H1 (cell line): ENCODE measurements around the gene OSBPL9. TPM values are rescaled to one million over a fixed set of nuclear protein-coding genes. Genes with fewer than 3 reads are reported as not detected.

Source experiments
- CTCF ChIA-PET: fragments of 300-600 bp; sonication (Branson Sonifier 250); formaldehyde crosslinking; loops from one replicate; lab custom pipeline; 2021; ENCODE audit not compliant: partially characterized antibody; lab: Charles Lee
- POLR2A ChIA-PET: fragments of 300-600 bp; sonication (Branson Sonifier 250); formaldehyde crosslinking; loops from one replicate; lab custom pipeline; 2021; ENCODE audit warnings: inconsistent platforms; ENCODE audit not compliant: partially characterized antibody; lab: Charles Lee
- DNase-seq, 2 experiments: peaks; one replicate each; pipeline versions ENCODE4 v3.0.0 to v3.0.0-alpha.2; 2010 to 2022; ENCODE audit warnings: low spot score in 2 of 2, low read depth in 1 of 2, mixed read lengths in 1 of 2
- FAIRE-seq: peaks from 2 replicates; lab custom pipeline; 2011; peaks lifted over from hg19 to GRCh38; lab: Jason Lieb, UNC
- H2AFZ ChIP-seq: 2 replicates; pipeline ENCODE4 v1.8.1; 2012; ENCODE audit warnings: low read length, inconsistent platforms
- H2AK5ac ChIP-seq: 2 replicates; pipeline ENCODE4 v1.6.1; 2013; ENCODE audit warnings: low read depth, low read length
- H2BK120ac ChIP-seq: replicated peaks from 2 replicates; pipeline ENCODE3; 2013; ENCODE audit warnings: low read depth, low read length, inconsistent platforms
- H2BK12ac ChIP-seq: 2 replicates; pipeline ENCODE4 v1.6.1; 2013; ENCODE audit warnings: low read depth, low read length
- H2BK15ac ChIP-seq: 2 replicates; pipeline ENCODE4 v1.6.1; 2013; ENCODE audit warnings: low read length
- H2BK20ac ChIP-seq: 2 replicates; pipeline ENCODE4 v1.6.1; 2013; ENCODE audit warnings: low read length
- H2BK5ac ChIP-seq: 2 replicates; pipeline ENCODE4 v1.6.1; 2013; ENCODE audit warnings: low read depth, low read length
- H3K14ac ChIP-seq: 2 replicates; pipeline ENCODE4 v1.6.1; 2013; ENCODE audit warnings: inconsistent platforms; ENCODE audit not compliant: insufficient read length
- H3K18ac ChIP-seq: 2 replicates; pipeline ENCODE4 v1.6.1; 2013; ENCODE audit warnings: low read length; ENCODE audit errors: extremely low read depth
- H3K23ac ChIP-seq: 2 replicates; pipeline ENCODE4 v1.6.1; 2013; ENCODE audit warnings: inconsistent platforms; ENCODE audit not compliant: insufficient read length
- H3K23me2 ChIP-seq: 2 replicates; pipeline ENCODE4 v1.6.1; 2013; ENCODE audit warnings: low read depth, low read length
- H3K27ac ChIP-seq: 2 replicates; pipeline ENCODE4 v1.6.1; 2011; ENCODE audit warnings: low read depth, low read length, inconsistent platforms
- H3K27me3 ChIP-seq, 4 experiments: replicated peaks in 1 of 4; 1 replicate in 1 of 4; 2 replicates in 3 of 4; pipeline versions ENCODE4 v1.6.1 to v1.8.1; 2011 to 2013; ENCODE audit warnings: low read length in 3 of 4, mild to moderate bottlenecking in 3 of 4, inconsistent platforms in 2 of 4, mixed read lengths in 2 of 4, moderate library complexity in 1 of 4; ENCODE audit not compliant: control insufficient read depth in 3 of 4, insufficient read depth in 3 of 4; ENCODE audit errors: extremely low read depth in 1 of 4
- H3K36me3 ChIP-seq, 4 experiments: 2 replicates each; pipeline versions ENCODE4 v1.6.1 to v1.8.1; 2011 to 2013; ENCODE audit warnings: mild to moderate bottlenecking in 4 of 4, low read length in 3 of 4, moderate library complexity in 2 of 4, control low read depth in 1 of 4, inconsistent platforms in 1 of 4; ENCODE audit not compliant: insufficient read depth in 4 of 4, control insufficient read depth in 2 of 4
- H3K4ac ChIP-seq: replicated peaks from 2 replicates; pipeline ENCODE3; 2013; ENCODE audit warnings: low read length, low read depth, mixed read lengths, inconsistent platforms; ENCODE audit not compliant: insufficient read length
- H3K4me1 ChIP-seq, 4 experiments: replicated peaks in 1 of 4; 1 replicate in 1 of 4; 2 replicates in 3 of 4; pipeline versions ENCODE4 v1.6.1 to v1.8.1; 2011 to 2013; ENCODE audit warnings: low read length in 3 of 4, inconsistent platforms in 2 of 4, mixed read lengths in 1 of 4; ENCODE audit not compliant: insufficient read depth in 4 of 4, control insufficient read depth in 3 of 4
- H3K4me2 ChIP-seq, 2 experiments: 2 replicates each; pipeline versions ENCODE4 v1.6.1 to v1.8.1; 2011 to 2013; ENCODE audit warnings: low read depth in 2 of 2, low read length in 2 of 2, control low read depth in 1 of 2, inconsistent platforms in 1 of 2, mild to moderate bottlenecking in 1 of 2; ENCODE audit not compliant: insufficient read depth in 1 of 2
- H3K4me3 ChIP-seq, 4 experiments: fragments of 200-600, 300-600 bp in 1 of 4; sonication (generic), shearing (Covaris generic), sonication (Bioruptor Twin) in 1 of 4; 2 replicates each; pipeline versions ENCODE4 v1.5.1 to v1.8.1; 2011 to 2016; ENCODE audit warnings: low read length in 4 of 4, low read depth in 3 of 4, control low read depth in 2 of 4, inconsistent platforms in 2 of 4, mild to moderate bottlenecking in 2 of 4, mixed read lengths in 1 of 4, moderate library complexity in 1 of 4; ENCODE audit not compliant: insufficient read depth in 2 of 4; ENCODE audit errors: extremely low read depth in 1 of 4
- H3K56ac ChIP-seq: replicated peaks from 2 replicates; pipeline ENCODE3; 2013; ENCODE audit warnings: low read depth, mild to moderate bottlenecking, mixed read lengths, low read length, inconsistent platforms; ENCODE audit not compliant: insufficient read length
- H3K79me1 ChIP-seq: 2 replicates; pipeline ENCODE4 v1.6.1; 2013; ENCODE audit warnings: low read depth, low read length, control low read depth
- H3K79me2 ChIP-seq, 2 experiments: 2 replicates each; pipeline versions ENCODE4 v1.6.1 to v1.8.1; 2012 to 2013; ENCODE audit warnings: low read length in 2 of 2, mild to moderate bottlenecking in 2 of 2, inconsistent platforms in 1 of 2; ENCODE audit not compliant: insufficient read depth in 2 of 2, control insufficient read depth in 1 of 2
- H3K9ac ChIP-seq, 4 experiments: replicated peaks in 1 of 4; 1 replicate in 1 of 4; 2 replicates in 3 of 4; pipeline versions ENCODE4 v1.6.1 to v1.8.1; 2011 to 2013; ENCODE audit warnings: low read depth in 3 of 4, low read length in 3 of 4, control low read depth in 2 of 4, mild to moderate bottlenecking in 2 of 4, moderate library complexity in 2 of 4, inconsistent platforms in 1 of 4; ENCODE audit errors: extremely low read depth in 1 of 4
- H3K9me3 ChIP-seq, 2 experiments: 2 replicates each; pipeline versions ENCODE4 v1.6.1 to v1.8.1; 2012 to 2013; ENCODE audit warnings: mild to moderate bottlenecking in 2 of 2, moderate library complexity in 2 of 2, control low read depth in 1 of 2, inconsistent platforms in 1 of 2, low read depth in 1 of 2, low read length in 1 of 2, mixed read lengths in 1 of 2; ENCODE audit not compliant: insufficient read depth in 2 of 2
- H4K20me1 ChIP-seq, 2 experiments: replicated peaks in 1 of 2; 2 replicates each; pipeline versions ENCODE3 to v1.8.1; 2011 to 2013; ENCODE audit warnings: inconsistent platforms in 2 of 2, low read length in 2 of 2, mild to moderate bottlenecking in 1 of 2; ENCODE audit not compliant: insufficient read depth in 2 of 2, control insufficient read depth in 1 of 2
- H4K5ac ChIP-seq: 2 replicates; pipeline ENCODE4 v1.6.1; 2013; ENCODE audit warnings: low read length, low read depth, mixed read lengths, inconsistent platforms; ENCODE audit not compliant: insufficient read length
- H4K8ac ChIP-seq: 2 replicates; pipeline ENCODE4 v1.8.0; 2013; ENCODE audit warnings: mild to moderate bottlenecking, moderate library complexity, low read length, inconsistent platforms; ENCODE audit not compliant: insufficient read depth; ENCODE audit errors: extremely low read depth
- H4K91ac ChIP-seq: replicated peaks from 2 replicates; pipeline ENCODE3; 2013; ENCODE audit warnings: low read length, mixed read lengths, inconsistent platforms; ENCODE audit not compliant: insufficient read length
- CBX8 ChIP-seq: fragments of 300-800, 300-1000 bp; sonication (generic); IDR thresholded peaks from 2 replicates; pipeline ENCODE4 v1.7.1; 2016; ENCODE audit warnings: low read depth, low read length, borderline replicate concordance
- NANOG ChIP-seq: IDR thresholded peaks from 2 replicates; pipeline ENCODE4 v1.6.1; 2011; ENCODE audit warnings: low read length, low read depth, mild to moderate bottlenecking, inconsistent platforms; ENCODE audit not compliant: insufficient read depth, poor library complexity, severe bottlenecking
- TAF1 ChIP-seq: IDR thresholded peaks from 2 replicates; pipeline ENCODE4 v1.6.1; 2011; ENCODE audit warnings: mild to moderate bottlenecking, low read depth, low read length
- WGBS, 2 experiments: shearing (Covaris generic) in 1 of 2; methylation state at CpG; one replicate each; pipeline versions ENCODE4 v1.1.6 to v1.1.7; 2013 to 2015; ENCODE audit warnings: low lambda C conversion rate in 2 of 2, mixed read lengths in 2 of 2, inconsistent platforms in 1 of 2, low coverage in 1 of 2, missing lambda C conversion rate in 1 of 2; ENCODE audit not compliant: insufficient replicate concordance in 2 of 2, insufficient coverage in 1 of 2, insufficient read length in 1 of 2; ENCODE audit errors: extremely low coverage in 1 of 2, missing lambda C conversion rate in 1 of 2; 5-methylcytosine and 5-hydroxymethylcytosine counted together
- polyA plus RNA-seq, 7 experiments: library from polyadenylated mRNA; depleted of rRNA in 3 of 7; stranded (reverse) in 5 of 7; unstranded in 2 of 7; fragments of >200 nt in 5 of 7; fragments of 200-250 nt in 2 of 7; gene quantifications; 1 replicate in 5 of 7; 2 replicates in 1 of 7; 4 replicates in 1 of 7; pipeline versions ENCODE4 v1.2.1 to v1.2.3, GENCODE V29; 2011 to 2013; ENCODE audit warnings: missing spikeins in 2 of 7, mixed read lengths in 2 of 7
- total RNA-seq: library from RNA; stranded (reverse); fragmentation: NEBNext Ultra II Directional; extraction: Animal tissue kit (Norgen Biotek cat#: 25700); gene quantifications from 2 replicates; pipeline ENCODE4 v1.2.1, GENCODE V29; 2021
- TF ChIP-seq, protein P1 (sequence below): IDR thresholded peaks from 2 replicates; pipeline ENCODE4 v1.6.1; 2012; ENCODE audit warnings: low read length, inconsistent platforms

OSBPL9 gene
- total and polyA plus RNA-seq, 2 of the 8 experiments (the other 6 are each of a cell fraction or from before 2014, with no cell fraction given) = 58.2 to 71.6 TPM

DNA sequence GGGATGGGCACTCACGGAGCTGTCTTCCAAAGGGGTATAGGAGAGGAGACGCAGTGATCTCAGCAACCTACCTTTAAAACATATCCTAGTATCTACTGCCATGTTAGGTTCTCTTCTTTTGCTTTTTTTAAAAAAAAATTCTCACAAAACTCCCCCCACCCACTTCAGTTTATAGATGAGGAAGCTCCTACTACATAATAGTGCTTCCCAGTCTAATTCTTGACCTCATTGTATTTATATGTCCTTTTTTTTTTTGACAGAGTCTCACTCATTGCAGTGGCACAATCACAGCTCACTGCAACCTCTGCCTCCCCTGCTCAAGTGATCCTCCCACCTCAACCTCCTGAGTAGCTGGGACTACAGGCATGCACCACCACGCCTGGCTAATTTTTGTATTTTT, 99.9 kb downstream of the OSBPL9 start:
- FAIRE-seq (no peak), DNase-seq (no peak)
- Histone ChIP-seq H3K79me2 (no peaks in the 10 kb centered on the region), H2BK12ac (no peak overlapping the region), H4K91ac (no peak overlapping the region), H2AK5ac (no peak overlapping the region), H3K23me2 (no peaks in the 10 kb centered on the region), H3K27ac (no peak overlapping the region), H2BK20ac (no peak overlapping the region), H3K79me1 (no peaks in the 10 kb centered on the region), H2AFZ (no peak overlapping the region), H3K9ac (no peak overlapping the region), H2BK120ac (no peak overlapping the region), H2BK5ac (no peak overlapping the region), H3K9me3 (no peaks in the 10 kb centered on the region), H3K4me2 (no peak overlapping the region), H3K14ac (no peak overlapping the region), H4K8ac (no peak overlapping the region), H3K4me3 (no peak overlapping the region), H2BK15ac (no peak overlapping the region), H4K5ac (no peak overlapping the region), H3K18ac (no peak overlapping the region), H3K23ac (no peak overlapping the region), H3K56ac (no peak overlapping the region), H3K36me3 (no peaks in the 10 kb centered on the region), H3K4me1 (no peaks in the 10 kb centered on the region), H3K4ac (no peak overlapping the region), H4K20me1 (no peaks in the 10 kb centered on the region), H3K27me3 (no peaks in the 10 kb centered on the region)
- ChIA-PET CTCF (interaction anchor here (0.5 to 0.8 kb wide), 4 partner anchors 34 to 786 kb away, joined by 3 read pairs; no protein-coding TSS in a partner anchor), POLR2A (interaction anchor here (0.7 kb wide), 1 partner anchor 263 kb away, joined by 4 read pairs; no protein-coding TSS in a partner anchor)
- TF ChIP-seq NANOG = no peak
- no peak for TF ChIP-seq TAF1
- TF ChIP-seq, protein P1, sequence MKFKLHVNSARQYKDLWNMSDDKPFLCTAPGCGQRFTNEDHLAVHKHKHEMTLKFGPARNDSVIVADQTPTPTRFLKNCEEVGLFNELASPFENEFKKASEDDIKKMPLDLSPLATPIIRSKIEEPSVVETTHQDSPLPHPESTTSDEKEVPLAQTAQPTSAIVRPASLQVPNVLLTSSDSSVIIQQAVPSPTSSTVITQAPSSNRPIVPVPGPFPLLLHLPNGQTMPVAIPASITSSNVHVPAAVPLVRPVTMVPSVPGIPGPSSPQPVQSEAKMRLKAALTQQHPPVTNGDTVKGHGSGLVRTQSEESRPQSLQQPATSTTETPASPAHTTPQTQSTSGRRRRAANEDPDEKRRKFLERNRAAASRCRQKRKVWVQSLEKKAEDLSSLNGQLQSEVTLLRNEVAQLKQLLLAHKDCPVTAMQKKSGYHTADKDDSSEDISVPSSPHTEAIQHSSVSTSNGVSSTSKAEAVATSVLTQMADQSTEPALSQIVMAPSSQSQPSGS = no peak
- TF ChIP-seq CBX8 = no peak
- 89% methylated on average over 3 of the region's 3 CpGs; no CpG with 5 or more reads in 1 of the 2 experiments for WGBS, 2 experiments
